OCI-LY7 (cell line): ENCODE results near the gene TECTB.

Experiments
- CTCF ChIP-seq: fragments of 200-600 bp; sonication (generic); conservative IDR thresholded peaks from 2 replicates; pipeline ENCODE4 v1.5.1; 2014; ENCODE audit warnings: mild to moderate bottlenecking, antibody characterized with exemption, low read length, moderate library complexity, mixed read lengths
- EZH2phosphoT487 ChIP-seq: fragments of 200-600 bp; sonication (generic); IDR thresholded peaks from 2 replicates; pipeline ENCODE4 v1.6.1; 2018; ENCODE audit warnings: low read depth, borderline replicate concordance, mild to moderate bottlenecking, mixed run types, antibody characterized with exemption, low read length, moderate library complexity, mixed read lengths

GRCh38 chr10:112280205-112280921, 2.8 kb upstream of the TECTB start:
- no peak for TF ChIP-seq CTCF
- no peak for TF ChIP-seq EZH2phosphoT487
